Coronary artery (tissue), 2 donors: ENCODE results near the gene LPP.
A peak's percentile ranks its signal among the peaks of the same experiment; 100 is the strongest.

Experiments used
- DNase-seq: peaks from one replicate; pipeline ENCODE4 v3.0.0-alpha.2; 2017; ENCODE audit warnings: low spot score
- H3K27ac ChIP-seq, 2 donors: fragments of 200-600 bp; sonication (generic); one replicate each; pipeline ENCODE4 v1.5.1; 2016 to 2019
- H3K4me3 ChIP-seq: fragments of 200-600 bp; sonication (generic); 2 replicates; pipeline ENCODE4 v1.5.1; 2016; ENCODE audit warnings: mild to moderate bottlenecking, moderate library complexity
- CTCF ChIP-seq: fragments of 200-600 bp; sonication (generic); IDR thresholded peaks from one replicate; pipeline ENCODE4 v1.5.1; 2019; ENCODE audit warnings: antibody characterized with exemption

The LPP gene

GRCh38 chr3:188294823-188295487, 141.0 kb downstream of the LPP start:
- Histone ChIP-seq H3K27ac (peak overlapping the region; percentile 83 to 84), H3K4me3 (peak overlapping the region; percentile 50)
- TF ChIP-seq CTCF: no peak
- no peak for DNase-seq

GRCh38 chr3:188295876-188296275, 141.9 kb downstream of the LPP start:
- no peak for DNase-seq
- no peak for TF ChIP-seq CTCF
- Histone ChIP-seq H3K4me3 (no peak overlapping the region), H3K27ac (peak overlapping the region; percentile 83 to 84)

- Histone ChIP-seq H3K27ac (peak overlapping the region; percentile 83 to 84), H3K4me3 (peak overlapping the region; percentile 9)
- no peak for TF ChIP-seq CTCF
- no peak for DNase-seq
These were observed 143.0 kb downstream of the LPP start for GRCh38 chr3:188296761-188297612.

GRCh38 chr3:188298585-188298984, 144.6 kb downstream of the LPP start:
- TF ChIP-seq CTCF: no peak
- Histone ChIP-seq H3K27ac (peak overlapping the region; percentile 47 to 56), H3K4me3 (no peak overlapping the region)
- no peak for DNase-seq

GRCh38 chr3:188299068-188299467, 145.1 kb downstream of the LPP start:
- no peak for DNase-seq
- TF ChIP-seq CTCF: no peak
- H3K4me3 ChIP-seq: no peak overlapping the region
- H3K27ac ChIP-seq: peak overlapping the region; percentile 47 to 56

- TF ChIP-seq CTCF: no peak
- Histone ChIP-seq H3K4me3 (no peak overlapping the region), H3K27ac (peak overlapping the region; percentile 47 to 56)
- no peak for DNase-seq
These were observed 145.8 kb downstream of the LPP start for GRCh38 chr3:188299708-188300107.
